22Rv1 (cell line): Measurements from ENCODE around the gene TNFRSF21.

Experiments
- H3K27ac ChIP-seq: fragments of 450-650 bp; 2 replicates; pipeline ENCODE4 v1.5.1; 2017
- CTCF ChIP-seq: fragments of 450-650 bp; IDR thresholded peaks from 2 replicates; pipeline ENCODE4 v1.5.1; 2017; ENCODE audit warnings: mild to moderate bottlenecking
- ZFX ChIP-seq: fragments of 450-650 bp; IDR thresholded peaks from 2 replicates; pipeline ENCODE4 v1.6.1; 2017; ENCODE audit warnings: antibody characterized with exemption, borderline replicate concordance

Gene TNFRSF21

GRCh38 chr6:47290124-47290834 is 19.4 kb downstream of the TNFRSF21 start:
- no peak for TF ChIP-seq ZFX
- no peak for TF ChIP-seq CTCF
- H3K27ac ChIP-seq: no peak overlapping the region

- no peak for TF ChIP-seq CTCF
- no peak for TF ChIP-seq ZFX
- peak overlapping the region; percentile 48 for H3K27ac ChIP-seq
These were observed 21.2 kb downstream of the TNFRSF21 start for GRCh38 chr6:47288267-47289090.

GRCh38 chr6:47286301-47286700 is 23.4 kb downstream of the TNFRSF21 start:
- no peak overlapping the region for H3K27ac ChIP-seq
- TF ChIP-seq CTCF (no peak), ZFX (no peak)

- no peak for TF ChIP-seq ZFX
- no peak for TF ChIP-seq CTCF
These were observed 25.7 kb downstream of the TNFRSF21 start for GRCh38 chr6:47283993-47284392.

GRCh38 chr6:47278545-47278944 is 31.2 kb downstream of the TNFRSF21 start:
- no peak overlapping the region for H3K27ac ChIP-seq
- TF ChIP-seq CTCF (no peak), ZFX (no peak)

More at GRCh38 chr6:47283993-47284392, 25.7 kb downstream of the TNFRSF21 start:
- H3K27ac ChIP-seq: no peak overlapping the region

DNA sequence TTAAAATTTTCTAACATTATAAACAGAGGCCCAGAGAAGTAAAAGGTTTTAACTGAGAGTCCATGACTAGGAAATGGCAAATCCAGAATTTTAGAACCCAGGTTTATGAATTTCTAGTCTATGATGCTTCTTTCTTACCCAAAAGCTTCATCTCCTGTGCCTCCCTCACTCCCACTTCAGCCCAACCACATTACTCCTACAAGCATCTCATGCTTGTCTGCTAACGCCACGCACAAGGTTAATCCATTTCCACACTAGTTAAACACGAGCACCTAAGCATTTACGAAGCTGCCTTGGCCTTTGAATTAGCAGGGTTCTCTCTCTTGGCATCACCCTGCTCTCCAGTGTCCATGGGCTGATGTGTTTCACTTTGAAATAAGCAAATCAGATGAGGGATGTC is 32.0 kb downstream of the TNFRSF21 start:
- TF ChIP-seq ZFX (no peak), CTCF (no peak)

DNA sequence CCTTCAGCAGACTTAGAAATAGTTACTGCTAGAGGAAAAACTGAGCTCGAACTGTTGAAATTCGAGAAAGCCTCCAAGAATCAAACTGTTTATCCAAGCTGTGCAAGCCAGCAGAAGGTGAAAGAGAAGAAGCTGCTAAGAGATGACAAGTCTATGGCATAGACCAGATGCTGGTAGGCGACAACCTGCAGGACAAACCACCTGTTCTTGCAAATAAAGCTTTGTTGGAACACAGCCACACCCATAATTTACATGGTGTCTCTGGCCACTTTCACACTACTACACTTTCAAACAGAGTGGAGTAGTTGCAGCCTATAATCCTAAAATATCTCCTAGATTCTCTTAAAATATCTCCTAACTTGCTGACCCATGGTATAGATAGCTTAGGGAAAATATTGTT is 33.3 kb downstream of the TNFRSF21 start:
- no peak overlapping the region for H3K27ac ChIP-seq
- TF ChIP-seq CTCF: no peak
- no peak for TF ChIP-seq ZFX

More for the DNA sequence above, 32.0 kb downstream of the TNFRSF21 start:
- H3K27ac ChIP-seq: no peak overlapping the region
